ENCODE measurements around the gene PNPLA2. TPM values are rescaled to one million over a fixed set of nuclear protein-coding genes. Genes with fewer than 3 reads are reported as not detected.

PNPLA2 gene
- total and polyA plus RNA-seq, 2 of the 8 experiments (the other 6 are each of a cell fraction or from before 2014, with no cell fraction given) = 30.9 to 62.1 TPM

DNA sequence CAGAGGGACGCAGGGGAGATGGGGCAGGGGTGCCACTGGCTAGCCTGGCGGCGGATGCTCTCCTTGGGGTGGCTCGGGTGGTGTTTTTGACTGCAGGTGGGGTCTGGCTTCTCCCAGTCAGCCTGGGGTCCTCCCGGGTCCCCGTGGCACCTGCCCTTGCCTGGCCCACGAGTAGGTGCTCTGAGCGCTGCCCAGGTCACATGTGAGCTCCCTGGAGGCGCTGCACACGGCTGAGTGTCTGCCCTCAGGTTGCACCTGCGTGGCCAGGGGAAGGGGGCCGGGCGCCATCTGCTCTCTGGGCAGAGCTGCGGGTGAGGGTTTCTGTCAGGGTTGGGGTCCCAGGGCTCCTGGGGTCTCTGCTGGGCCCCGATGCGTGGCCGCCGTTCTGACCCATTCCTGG, 29.2 kb downstream of the PNPLA2 start:
- H3K23ac ChIP-seq (ENCODE audit: insufficient read length) = no peak overlapping the region
- no peak overlapping the region for H2AK5ac ChIP-seq (ENCODE audit: low read depth, low read length)
- no peak overlapping the region for H3K4ac ChIP-seq (replicated peaks; ENCODE audit: insufficient read length, low read depth, low read length)
- no peaks in the 10 kb centered on the region for H3K36me3 ChIP-seq (ENCODE audit: control insufficient read depth in 2 of 4, insufficient read depth in 4 of 4, low read length in 3 of 4)
- H3K23me2 ChIP-seq (ENCODE audit: low read depth, low read length) = peaks cover 28% of the 10 kb centered on the region; the same call in 1 of the 2 replicates
- no peak for DNase-seq (ENCODE audit: low read depth in 1 of 2, low spot score in 2 of 2)
- POLR2A ChIA-PET (ENCODE audit: partially characterized antibody) = interaction anchor here (0.7 to 40.4 kb wide), 4 partner anchors 9 to 37 kb away, joined by 4 to 1917 read pairs (median 120); partner anchors contain the start of genes CD151, CEND1, CRACR2B and PIDD1
- H3K79me1 ChIP-seq (ENCODE audit: low read depth, low read length) = no peaks in the 10 kb centered on the region
- no peak overlapping the region for H3K9ac ChIP-seq (replicated peaks in 1 of 4; ENCODE audit: extremely low read depth in 1 of 4, low read depth in 3 of 4, low read length in 3 of 4)
- CTCF ChIA-PET (ENCODE audit: partially characterized antibody) = interaction anchor here (0.6 to 6.7 kb wide), 32 partner anchors 9 to 699 kb away, joined by 3 to 74 read pairs (median 4); partner anchors contain the start of genes CEND1, CRACR2B, PIDD1 and PNPLA2
- H3K79me2 ChIP-seq (ENCODE audit: control insufficient read depth in 1 of 2, insufficient read depth in 2 of 2, low read length in 2 of 2) = peaks cover 0 to 12% of the 10 kb centered on the region in 2 experiments; a peak in 1 of 4 replicates
- no peak overlapping the region for H3K14ac ChIP-seq (ENCODE audit: insufficient read length)
- no peak overlapping the region for H3K56ac ChIP-seq (replicated peaks; ENCODE audit: insufficient read length, low read depth, low read length)
- WGBS, 2 experiments (ENCODE audit: extremely low coverage in 1 of 2, insufficient coverage in 1 of 2, insufficient read length in 1 of 2, insufficient replicate concordance in 2 of 2, low coverage in 1 of 2, low lambda C conversion rate in 2 of 2, missing lambda C conversion rate in 1 of 2) = 95% methylated on average over 15 of the region's 18 CpGs; no CpG with 5 or more reads in 1 of the 2 experiments
- no peak overlapping the region for H2AFZ ChIP-seq (ENCODE audit: low read length)
- no peaks in the 10 kb centered on the region for H3K9me3 ChIP-seq (ENCODE audit: insufficient read depth in 2 of 2, low read depth in 1 of 2, low read length in 1 of 2)
- H4K91ac ChIP-seq (replicated peaks; ENCODE audit: insufficient read length, low read length) = no peak overlapping the region
- no peak overlapping the region; the same call in 1 of the 2 replicates for H2BK20ac ChIP-seq (ENCODE audit: low read length)
- H3K27ac ChIP-seq (ENCODE audit: low read depth, low read length) = no peak overlapping the region
- no peak overlapping the region for H2BK12ac ChIP-seq (ENCODE audit: low read depth, low read length)
- H2BK5ac ChIP-seq (ENCODE audit: low read depth, low read length) = no peak overlapping the region
- no peak overlapping the region for H4K8ac ChIP-seq (ENCODE audit: extremely low read depth, insufficient read depth, low read length)
- no peak for TF ChIP-seq SRF (IDR thresholded peaks at IDR 0.05; ENCODE audit: low read depth, low read length)
- TF ChIP-seq TBP (IDR thresholded peaks at IDR 0.05; ENCODE audit: low read depth, low read length) = no peak
- TF ChIP-seq CTBP2 (IDR thresholded peaks at IDR 0.05; ENCODE audit: borderline replicate concordance, insufficient read depth, insufficient read length, low read length) = no peak
- TF ChIP-seq CHD1 (IDR thresholded peaks at IDR 0.05; ENCODE audit: low read depth, low read length) = no peak
- no peak for TF ChIP-seq TAF7 (optimal IDR thresholded peaks at IDR 0.05; ENCODE audit: borderline replicate concordance, low read depth, low read length)
- TF ChIP-seq SP2 (IDR thresholded peaks at IDR 0.05; ENCODE audit: low read length) = no peak
- TF ChIP-seq NANOG (IDR thresholded peaks at IDR 0.05; ENCODE audit: insufficient read depth, low read depth, low read length, poor library complexity, severe bottlenecking) = no peak
- TF ChIP-seq POLR2A (IDR thresholded peaks at IDR 0.05; ENCODE audit: control extremely low read depth in 1 of 2, low read depth in 2 of 2, low read length in 2 of 2) = no peak
- TF ChIP-seq JUND (IDR thresholded peaks at IDR 0.05; ENCODE audit: low read length) = no peak
- TF ChIP-seq BCL11A (IDR thresholded peaks at IDR 0.05; ENCODE audit: low read depth in 2 of 2, low read length in 2 of 2) = no peak
- peaks cover 13 to 25% of the 10 kb centered on the region in 2 experiments for H4K20me1 ChIP-seq (replicated peaks in 1 of 2; ENCODE audit: control insufficient read depth in 1 of 2, insufficient read depth in 2 of 2, low read length in 2 of 2)
- no peak overlapping the region for H2BK120ac ChIP-seq (replicated peaks; ENCODE audit: low read depth, low read length)
- no peak for FAIRE-seq
- H2BK15ac ChIP-seq (ENCODE audit: low read length) = no peak overlapping the region
- no peak overlapping the region for H4K5ac ChIP-seq (ENCODE audit: insufficient read length, low read depth, low read length)
- H3K4me1 ChIP-seq (replicated peaks in 1 of 4; ENCODE audit: control insufficient read depth in 3 of 4, insufficient read depth in 4 of 4, low read length in 3 of 4) = peaks cover 0 to 47% (median 32%) of the 10 kb centered on the region in 4 experiments; a peak in 6 of 7 replicates
- no peak overlapping the region for H3K4me3 ChIP-seq (ENCODE audit: extremely low read depth in 1 of 4, insufficient read depth in 2 of 4, low read depth in 3 of 4, low read length in 4 of 4)
- peaks cover 0 to 2% (median 0%) of the 10 kb centered on the region in 4 experiments; a peak in 4 of 7 replicates for H3K27me3 ChIP-seq (replicated peaks in 1 of 4; ENCODE audit: control insufficient read depth in 3 of 4, extremely low read depth in 1 of 4, insufficient read depth in 3 of 4, low read length in 3 of 4)
- no peak overlapping the region for H3K18ac ChIP-seq (ENCODE audit: extremely low read depth, low read length)
- H3K4me2 ChIP-seq (ENCODE audit: insufficient read depth in 1 of 2, low read depth in 2 of 2, low read length in 2 of 2) = no peak overlapping the region

Measured in H1 (cell line).